BLaER1 treated with 17β-estradiol and CSF1 and Interleukin-3, amounts not matched to agents 10 nM and 100 nM (cell line): ENCODE data around the gene C10orf71.

Source experiments
- H3K27ac ChIP-seq, 11 experiments: shearing (Covaris generic); formaldehyde crosslinking; 2 replicates each; pipeline ENCODE4 v1.8.1; 2022
- H3K27me3 ChIP-seq, 11 experiments: shearing (Covaris generic); formaldehyde crosslinking; 2 replicates each; pipeline ENCODE4 v1.8.1; 2022
- H3K36me3 ChIP-seq, 11 experiments: shearing (Covaris generic); formaldehyde crosslinking; 2 replicates each; pipeline ENCODE4 v1.8.1; 2022
- H3K4me1 ChIP-seq, 10 experiments: shearing (Covaris generic); formaldehyde crosslinking; 2 replicates each; pipeline ENCODE4 v1.8.1; 2022
- H3K4me2 ChIP-seq, 11 experiments: shearing (Covaris generic); formaldehyde crosslinking; 2 replicates each; pipeline ENCODE4 v1.8.1; 2022
- H3K4me3 ChIP-seq, 10 experiments: shearing (Covaris generic); formaldehyde crosslinking; 2 replicates each; pipeline ENCODE4 v1.8.1; 2022
- H3K9ac ChIP-seq, 11 experiments: shearing (Covaris generic); formaldehyde crosslinking; 2 replicates each; pipeline ENCODE4 v1.8.1; 2022
- H3K9me3 ChIP-seq, 11 experiments: shearing (Covaris generic); formaldehyde crosslinking; replicated peaks in 1 of 11; 2 replicates each; pipeline ENCODE4 v1.8.1; 2022
- H4K20me1 ChIP-seq, 11 experiments: shearing (Covaris generic); formaldehyde crosslinking; 2 replicates each; pipeline ENCODE4 v1.8.1; 2022
- Cebpa-rat ChIP-seq, 11 experiments: shearing (Covaris generic); IDR thresholded peaks; 2 replicates each; pipeline ENCODE4 v1.8.1; 2022

Gene C10orf71

GRCh38 chr10:49292565-49293207, 6.3 kb upstream of the C10orf71 start:
- Histone ChIP-seq H3K4me3 (no peak overlapping the region), H3K27me3 (no peaks in the 10 kb centered on the region), H4K20me1 (no peaks in the 10 kb centered on the region), H3K4me2 (peak overlapping the region in 2 of 11 experiments; percentile 9 to 45; a peak in 2 of 22 replicates), H3K36me3 (no peaks in the 10 kb centered on the region), H3K4me1 (peaks cover 0 to 20% (median 3%) of the 10 kb centered on the region in 10 experiments; a peak in 7 of 20 replicates), H3K27ac (no peak overlapping the region), H3K9ac (no peak overlapping the region), H3K9me3 (no peaks in the 10 kb centered on the region)
- no peak for TF ChIP-seq Cebpa-rat (IDR thresholded peaks at IDR 0.05)

GRCh38 chr10:49293208-49293603, 5.8 kb upstream of the C10orf71 start:
- no peaks in the 10 kb centered on the region for H4K20me1 ChIP-seq
- no peak for TF ChIP-seq Cebpa-rat (IDR thresholded peaks at IDR 0.05)
- H3K4me1 ChIP-seq: peaks cover 1 to 23% (median 8%) of the 10 kb centered on the region in 10 experiments; a peak in 15 of 20 replicates
- no peaks in the 10 kb centered on the region for H3K9me3 ChIP-seq
- H3K4me2 ChIP-seq: no peak overlapping the region
- H3K4me3 ChIP-seq: no peak overlapping the region
- H3K27me3 ChIP-seq: no peaks in the 10 kb centered on the region
- H3K9ac ChIP-seq: no peak overlapping the region
- no peaks in the 10 kb centered on the region for H3K36me3 ChIP-seq
- no peak overlapping the region for H3K27ac ChIP-seq

GRCh38 chr10:49294731-49295130, 4.2 kb upstream of the C10orf71 start:
- H3K9me3 ChIP-seq: no peaks in the 10 kb centered on the region
- no peak for TF ChIP-seq Cebpa-rat (IDR thresholded peaks at IDR 0.05)

GRCh38 chr10:49295297-49295696, 3.7 kb upstream of the C10orf71 start:
- Histone ChIP-seq H3K9ac (no peak overlapping the region), H3K36me3 (no peaks in the 10 kb centered on the region), H3K27me3 (no peaks in the 10 kb centered on the region), H3K27ac (no peak overlapping the region), H4K20me1 (no peaks in the 10 kb centered on the region), H3K4me3 (no peak overlapping the region), H3K4me1 (peaks cover 22 to 35% (median 27%) of the 10 kb centered on the region in 10 experiments), H3K4me2 (no peak overlapping the region), H3K9me3 (no peaks in the 10 kb centered on the region)
- no peak for TF ChIP-seq Cebpa-rat (IDR thresholded peaks at IDR 0.05)

More at GRCh38 chr10:49294731-49295130, 4.2 kb upstream of the C10orf71 start:
- Histone ChIP-seq H3K4me3 (no peak overlapping the region), H4K20me1 (no peaks in the 10 kb centered on the region), H3K4me2 (no peak overlapping the region), H3K27me3 (no peaks in the 10 kb centered on the region), H3K9ac (no peak overlapping the region), H3K36me3 (no peaks in the 10 kb centered on the region), H3K4me1 (peaks cover 16 to 35% (median 23%) of the 10 kb centered on the region in 10 experiments), H3K27ac (no peak overlapping the region)

GRCh38 chr10:49296382-49296781, 2.6 kb upstream of the C10orf71 start:
- no peak overlapping the region for H3K27ac ChIP-seq
- no peaks in the 10 kb centered on the region for H3K27me3 ChIP-seq
- TF ChIP-seq Cebpa-rat (IDR thresholded peaks at IDR 0.05): no peak

GRCh38 chr10:49296836-49297235, 2.1 kb upstream of the C10orf71 start:
- no peak for TF ChIP-seq Cebpa-rat (IDR thresholded peaks at IDR 0.05)
- peaks cover 34 to 48% (median 40%) of the 10 kb centered on the region in 10 experiments for H3K4me1 ChIP-seq
- H3K4me3 ChIP-seq: no peak overlapping the region
- no peaks in the 10 kb centered on the region for H3K27me3 ChIP-seq
- H3K27ac ChIP-seq: no peak overlapping the region
- no peak overlapping the region for H3K9ac ChIP-seq
- no peaks in the 10 kb centered on the region for H4K20me1 ChIP-seq
- H3K36me3 ChIP-seq: no peaks in the 10 kb centered on the region
- H3K4me2 ChIP-seq: no peak overlapping the region
- no peaks in the 10 kb centered on the region for H3K9me3 ChIP-seq

More at GRCh38 chr10:49296382-49296781, 2.6 kb upstream of the C10orf71 start:
- Histone ChIP-seq H3K9me3 (no peaks in the 10 kb centered on the region), H4K20me1 (no peaks in the 10 kb centered on the region), H3K9ac (no peak overlapping the region), H3K36me3 (no peaks in the 10 kb centered on the region), H3K4me1 (peaks cover 29 to 44% (median 35%) of the 10 kb centered on the region in 10 experiments), H3K4me3 (no peak overlapping the region), H3K4me2 (no peak overlapping the region)

- Histone ChIP-seq H3K9me3 (no peaks in the 10 kb centered on the region), H4K20me1 (no peaks in the 10 kb centered on the region), H3K27ac (no peak overlapping the region), H3K27me3 (0 out of 22 replicates have a peak, but pooled peaks cover 0 to 4% (median 0%) of the 10 kb centered on the region in 11 experiments), H3K9ac (peak overlapping the region in 1 of 11 experiments; percentile 30; a peak in 1 of 22 replicates), H3K4me3 (no peak overlapping the region), H3K4me2 (peak overlapping the region; percentile 57 to 86 (median 77); a peak in 20 of 22 replicates), H3K36me3 (no peaks in the 10 kb centered on the region), H3K4me1 (peaks cover 35 to 44% (median 41%) of the 10 kb centered on the region in 10 experiments)
- no peak for TF ChIP-seq Cebpa-rat (IDR thresholded peaks at IDR 0.05)
These were observed 926 bp upstream of the C10orf71 start for GRCh38 chr10:49297818-49298670.

GRCh38 chr10:49298671-49298982, 343 bp upstream of the C10orf71 start:
- peak overlapping the region in 2 of 11 experiments; percentile 30 to 43; a peak in 1 of 22 replicates for H3K9ac ChIP-seq
- peaks cover 35 to 44% (median 40%) of the 10 kb centered on the region in 10 experiments for H3K4me1 ChIP-seq
- no peak for TF ChIP-seq Cebpa-rat (IDR thresholded peaks at IDR 0.05)
- peak overlapping the region; percentile 57 to 86 (median 77); a peak in 20 of 22 replicates for H3K4me2 ChIP-seq
- 0 out of 22 replicates have a peak, but pooled peaks cover 0 to 6% (median 0%) of the 10 kb centered on the region in 11 experiments for H3K27me3 ChIP-seq
- H3K36me3 ChIP-seq: no peaks in the 10 kb centered on the region
- 0 out of 22 replicates have a peak overlapping the region, but pooled peaks of 1 of the 11 experiments have one; percentile 62 for H3K27ac ChIP-seq
- no peak overlapping the region for H3K4me3 ChIP-seq
- H3K9me3 ChIP-seq: no peaks in the 10 kb centered on the region
- H4K20me1 ChIP-seq: no peaks in the 10 kb centered on the region

- Histone ChIP-seq H3K27me3 (peaks cover 0 to 6% (median 0%) of the 10 kb centered on the region in 11 experiments; a peak in 1 of 22 replicates), H3K27ac (peak overlapping the region in 8 of 11 experiments; percentile 10 to 62 (median 33); a peak in 9 of 22 replicates), H3K36me3 (no peaks in the 10 kb centered on the region), H3K4me1 (peaks cover 35 to 44% (median 40%) of the 10 kb centered on the region in 10 experiments), H3K4me2 (peak overlapping the region; percentile 57 to 86 (median 77)), H4K20me1 (no peaks in the 10 kb centered on the region), H3K9ac (peak overlapping the region in 7 of 11 experiments; percentile 11 to 43 (median 32); a peak in 11 of 22 replicates), H3K4me3 (no peak overlapping the region), H3K9me3 (no peaks in the 10 kb centered on the region)
- no peak for TF ChIP-seq Cebpa-rat (IDR thresholded peaks at IDR 0.05)
These were observed 808 bp downstream of the C10orf71 start for GRCh38 chr10:49299816-49300139.
